HepG2 (cell line): ENCODE results near the gene UNCX. TPM values are rescaled to one million over a fixed set of nuclear protein-coding genes. Genes with fewer than 3 reads are reported as not detected.
A peak's percentile ranks its signal among the peaks of the same experiment; 100 is the strongest.

Experiments used
- AGO2 ChIP-seq: fragments of 200-400 bp; formaldehyde crosslinking; optimal IDR thresholded peaks from 2 replicates; pipeline ENCODE3; 2017; ENCODE audit warnings: mild to moderate bottlenecking, low read depth, low read length, moderate library complexity
- DR1 ChIP-seq: sonication (generic); formaldehyde crosslinking; IDR thresholded peaks from 2 replicates; pipeline ENCODE4 v1.8.0; 2021; ENCODE audit warnings: mild to moderate bottlenecking, missing genetic modification reagents, inconsistent platforms
- ERF ChIP-seq: IDR thresholded peaks from 2 replicates; pipeline ENCODE4 v1.6.1; 2018; ENCODE audit warnings: missing biosample characterization, missing genetic modification reagents
- EZH2 ChIP-seq: conservative IDR thresholded peaks from 2 replicates; pipeline ENCODE4 v1.6.1; 2012; ENCODE audit warnings: mild to moderate bottlenecking, low read depth, low read length, moderate library complexity
- MAZ ChIP-seq, 2 experiments: sonication (generic) in 1 of 2; formaldehyde crosslinking in 1 of 2; IDR thresholded peaks; 2 replicates each; pipeline versions ENCODE4 v1.5.0 to v1.6.1; 2012 to 2020; ENCODE audit warnings: low read depth in 2 of 2, mild to moderate bottlenecking in 2 of 2, borderline replicate concordance in 1 of 2, improper control_type of control experiment in 1 of 2, low read length in 1 of 2, missing genetic modification reagents in 1 of 2, moderate library complexity in 1 of 2
- MED1 ChIP-seq: sonication (generic); formaldehyde crosslinking; IDR thresholded peaks from 2 replicates; pipeline ENCODE4 v1.4.0; 2020; ENCODE audit warnings: missing genetic modification reagents
- PAXIP1 ChIP-seq: sonication (generic); formaldehyde crosslinking; conservative IDR thresholded peaks from 2 replicates; pipeline ENCODE4 v1.4.0; 2020; ENCODE audit warnings: mild to moderate bottlenecking, missing genetic modification reagents, moderate library complexity
- TARDBP ChIP-seq: sonication (generic); formaldehyde crosslinking; IDR thresholded peaks from 2 replicates; pipeline ENCODE4 v1.8.0; 2022; ENCODE audit warnings: mild to moderate bottlenecking, missing genetic modification reagents
- TGIF2 ChIP-seq: IDR thresholded peaks from 2 replicates; pipeline ENCODE4 v1.6.1; 2016; ENCODE audit warnings: control low read depth, missing compliant biosample characterization
- ZNF569 ChIP-seq: sonication (generic); formaldehyde crosslinking; IDR thresholded peaks from 2 replicates; pipeline ENCODE4 v1.5.0; 2020; ENCODE audit warnings: mild to moderate bottlenecking, missing genetic modification reagents, moderate library complexity, borderline replicate concordance
- ZNF768 ChIP-seq: sonication (generic); formaldehyde crosslinking; IDR thresholded peaks from 2 replicates; pipeline ENCODE4 v1.4.0; 2020; ENCODE audit warnings: missing genetic modification reagents
- polyA plus RNA-seq, 8 experiments: library from polyadenylated mRNA; depleted of rRNA in 3 of 8; stranded (reverse) in 7 of 8; unstranded in 1 of 8; fragments of >200 nt; fragmentation: Illumina TruSeq in 4 of 8; extraction: Trizol in 4 of 8; gene quantifications; 2 replicates each; pipeline versions ENCODE4 v1.2.1 to v1.2.3, GENCODE V29; 2011 to 2016; ENCODE audit warnings: low read depth in 4 of 8, missing spikeins in 1 of 8, mixed read lengths in 1 of 8; ENCODE audit not compliant: insufficient read depth in 1 of 8
- total RNA-seq, 5 experiments: library from RNA; depleted of rRNA; stranded (reverse); fragments of >200 nt; fragmentation: Illumina TruSeq; extraction: Trizol; gene quantifications; 2 replicates each; pipeline ENCODE4 v1.2.3, GENCODE V29; 2016; ENCODE audit warnings: low read depth in 1 of 5
- TF ChIP-seq, protein P1 (sequence below): sonication (generic); formaldehyde crosslinking; IDR thresholded peaks from 2 replicates; pipeline ENCODE4 v1.4.0; 2020; ENCODE audit warnings: missing genetic modification reagents, borderline replicate concordance
- TF ChIP-seq, protein P2 (sequence below): sonication (generic); formaldehyde crosslinking; IDR thresholded peaks from 2 replicates; pipeline ENCODE4 v1.5.0; 2020; ENCODE audit warnings: missing genetic modification reagents
- TF ChIP-seq, protein P3 (sequence below): IDR thresholded peaks from 2 replicates; pipeline ENCODE4 v1.6.1; 2012; ENCODE audit warnings: low read length, improper control_type of control experiment

UNCX gene
- total and polyA plus RNA-seq, 2 of the 13 experiments (the other 11 are each of a cell fraction or from before 2014, with no cell fraction given), result not detected

DNA sequence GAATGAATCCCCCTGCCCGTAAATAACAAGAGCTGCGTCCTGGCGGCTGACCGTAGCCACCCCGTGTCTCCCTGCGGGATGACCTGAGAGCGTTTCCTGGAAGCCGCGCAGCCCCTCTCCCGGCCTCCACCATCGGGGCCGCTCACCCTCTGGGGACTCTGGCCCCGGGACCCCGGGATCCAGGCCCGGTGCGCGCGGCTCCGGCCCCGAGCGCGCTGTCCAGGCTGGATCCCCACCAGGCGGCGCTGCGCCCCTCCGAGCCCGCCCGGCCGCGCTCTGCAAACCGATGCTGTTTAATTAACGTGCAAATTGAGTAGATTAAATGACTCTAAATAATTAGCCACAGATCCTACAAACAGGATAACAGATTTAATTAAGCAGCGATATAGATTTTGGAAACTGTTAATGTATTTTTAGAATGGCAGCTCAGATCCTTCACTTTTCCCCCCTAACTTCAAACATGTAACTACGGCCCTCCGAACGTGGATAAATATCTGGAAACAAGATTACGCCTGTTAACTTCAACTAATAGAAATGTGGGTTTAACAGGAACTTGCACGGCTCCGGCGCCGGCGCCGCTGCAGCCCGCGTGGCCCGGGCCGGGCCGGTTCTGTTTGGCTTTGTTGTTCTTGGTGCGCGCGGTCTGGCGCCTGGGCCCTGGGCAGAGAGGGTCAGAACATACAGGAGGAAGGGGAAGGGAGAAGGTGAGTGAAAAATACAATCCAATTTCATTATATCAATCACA is 7.1 kb upstream of the UNCX start (continued):
- TF ChIP-seq ERF (CRISPR knock-in tag) (no peak), AGO2 (no peak), ZNF768 (0 out of 2 replicates have a peak, but pooled peaks have one; percentile 12), DR1 (CRISPR knock-in tag) (no peak), PAXIP1 (CRISPR knock-in tag) (no peak), TARDBP (no peak), MED1 (no peak), ZNF569 (CRISPR knock-in tag) (no peak), TGIF2 (CRISPR knock-in tag) (no peak), EZH2 (peak; percentile 92), MAZ (IDR thresholded peaks at IDR 0.05; ENCODE audit: borderline replicate concordance, low read depth, low read length) (no peak), MAZ (CRISPR knock-in tag; IDR thresholded peaks at IDR 0.05; ENCODE audit: low read depth) (no peak)
- TF ChIP-seq, protein P1, sequence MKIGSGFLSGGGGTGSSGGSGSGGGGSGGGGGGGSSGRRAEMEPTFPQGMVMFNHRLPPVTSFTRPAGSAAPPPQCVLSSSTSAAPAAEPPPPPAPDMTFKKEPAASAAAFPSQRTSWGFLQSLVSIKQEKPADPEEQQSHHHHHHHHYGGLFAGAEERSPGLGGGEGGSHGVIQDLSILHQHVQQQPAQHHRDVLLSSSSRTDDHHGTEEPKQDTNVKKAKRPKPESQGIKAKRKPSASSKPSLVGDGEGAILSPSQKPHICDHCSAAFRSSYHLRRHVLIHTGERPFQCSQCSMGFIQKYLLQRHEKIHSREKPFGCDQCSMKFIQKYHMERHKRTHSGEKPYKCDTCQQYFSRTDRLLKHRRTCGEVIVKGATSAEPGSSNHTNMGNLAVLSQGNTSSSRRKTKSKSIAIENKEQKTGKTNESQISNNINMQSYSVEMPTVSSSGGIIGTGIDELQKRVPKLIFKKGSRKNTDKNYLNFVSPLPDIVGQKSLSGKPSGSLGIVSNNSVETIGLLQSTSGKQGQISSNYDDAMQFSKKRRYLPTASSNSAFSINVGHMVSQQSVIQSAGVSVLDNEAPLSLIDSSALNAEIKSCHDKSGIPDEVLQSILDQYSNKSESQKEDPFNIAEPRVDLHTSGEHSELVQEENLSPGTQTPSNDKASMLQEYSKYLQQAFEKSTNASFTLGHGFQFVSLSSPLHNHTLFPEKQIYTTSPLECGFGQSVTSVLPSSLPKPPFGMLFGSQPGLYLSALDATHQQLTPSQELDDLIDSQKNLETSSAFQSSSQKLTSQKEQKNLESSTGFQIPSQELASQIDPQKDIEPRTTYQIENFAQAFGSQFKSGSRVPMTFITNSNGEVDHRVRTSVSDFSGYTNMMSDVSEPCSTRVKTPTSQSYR (CRISPR knock-in tag), result no peak
- TF ChIP-seq, protein P2, sequence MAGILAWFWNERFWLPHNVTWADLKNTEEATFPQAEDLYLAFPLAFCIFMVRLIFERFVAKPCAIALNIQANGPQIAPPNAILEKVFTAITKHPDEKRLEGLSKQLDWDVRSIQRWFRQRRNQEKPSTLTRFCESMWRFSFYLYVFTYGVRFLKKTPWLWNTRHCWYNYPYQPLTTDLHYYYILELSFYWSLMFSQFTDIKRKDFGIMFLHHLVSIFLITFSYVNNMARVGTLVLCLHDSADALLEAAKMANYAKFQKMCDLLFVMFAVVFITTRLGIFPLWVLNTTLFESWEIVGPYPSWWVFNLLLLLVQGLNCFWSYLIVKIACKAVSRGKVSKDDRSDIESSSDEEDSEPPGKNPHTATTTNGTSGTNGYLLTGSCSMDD (CRISPR knock-in tag), result no peak
- TF ChIP-seq, protein P3, sequence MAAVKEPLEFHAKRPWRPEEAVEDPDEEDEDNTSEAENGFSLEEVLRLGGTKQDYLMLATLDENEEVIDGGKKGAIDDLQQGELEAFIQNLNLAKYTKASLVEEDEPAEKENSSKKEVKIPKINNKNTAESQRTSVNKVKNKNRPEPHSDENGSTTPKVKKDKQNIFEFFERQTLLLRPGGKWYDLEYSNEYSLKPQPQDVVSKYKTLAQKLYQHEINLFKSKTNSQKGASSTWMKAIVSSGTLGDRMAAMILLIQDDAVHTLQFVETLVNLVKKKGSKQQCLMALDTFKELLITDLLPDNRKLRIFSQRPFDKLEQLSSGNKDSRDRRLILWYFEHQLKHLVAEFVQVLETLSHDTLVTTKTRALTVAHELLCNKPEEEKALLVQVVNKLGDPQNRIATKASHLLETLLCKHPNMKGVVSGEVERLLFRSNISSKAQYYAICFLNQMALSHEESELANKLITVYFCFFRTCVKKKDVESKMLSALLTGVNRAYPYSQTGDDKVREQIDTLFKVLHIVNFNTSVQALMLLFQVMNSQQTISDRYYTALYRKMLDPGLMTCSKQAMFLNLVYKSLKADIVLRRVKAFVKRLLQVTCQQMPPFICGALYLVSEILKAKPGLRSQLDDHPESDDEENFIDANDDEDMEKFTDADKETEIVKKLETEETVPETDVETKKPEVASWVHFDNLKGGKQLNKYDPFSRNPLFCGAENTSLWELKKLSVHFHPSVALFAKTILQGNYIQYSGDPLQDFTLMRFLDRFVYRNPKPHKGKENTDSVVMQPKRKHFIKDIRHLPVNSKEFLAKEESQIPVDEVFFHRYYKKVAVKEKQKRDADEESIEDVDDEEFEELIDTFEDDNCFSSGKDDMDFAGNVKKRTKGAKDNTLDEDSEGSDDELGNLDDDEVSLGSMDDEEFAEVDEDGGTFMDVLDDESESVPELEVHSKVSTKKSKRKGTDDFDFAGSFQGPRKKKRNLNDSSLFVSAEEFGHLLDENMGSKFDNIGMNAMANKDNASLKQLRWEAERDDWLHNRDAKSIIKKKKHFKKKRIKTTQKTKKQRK, result no peak
